ENCODE results near the gene ZEB2. TPM values are rescaled to one million over a fixed set of nuclear protein-coding genes. Genes with fewer than 3 reads are reported as not detected.
A peak's percentile ranks its signal among the peaks of the same experiment; 100 is the strongest.

ZEB2 gene
- total RNA-seq, 1 experiment from 2014 or later, result 28.2 TPM

- Mint-ChIP-seq H3K27ac (ENCODE audit: low read depth, unreplicated experiment) (peak overlapping the region; percentile 99), H3K4me3 (ENCODE audit: unreplicated experiment) (no peak overlapping the region), H3K4me1 (ENCODE audit: insufficient read depth, unreplicated experiment) (peaks cover 39% of the 10 kb centered on the region), H3K9me3 (ENCODE audit: unreplicated experiment) (no peaks in the 10 kb centered on the region), H3K27me3 (ENCODE audit: insufficient read depth, unreplicated experiment) (no peaks in the 10 kb centered on the region), H3K36me3 (ENCODE audit: insufficient read depth, unreplicated experiment) (no peaks in the 10 kb centered on the region)
- intact Hi-C loops (cut with micrococcal nuclease), result loop anchor here (1.0 to 2.0 kb wide), 2 partner anchors 33 to 36 kb away; partner anchors contain the start of gene ZEB2
- ChIA-PET POLR2A (interaction anchor here (0.6 to 3.7 kb wide), 12 partner anchors 10 to 148 kb away, joined by 3 to 23 read pairs (median 4); no protein-coding TSS in a partner anchor), CTCF (interaction anchor here (0.6 to 1.4 kb wide), 6 partner anchors 12 to 635 kb away, joined by 3 to 6 read pairs (median 3); no protein-coding TSS in a partner anchor)
- TSS peak; percentile 99 for BruUV-seq (replicated peaks)
- TF ChIP-seq CTCF (IDR thresholded peaks at IDR 0.05; ENCODE audit: unreplicated experiment), result no peak
- no peak for DNase-seq (ENCODE audit: unreplicated experiment)
These were observed 32.9 kb upstream of the ZEB2 start for GRCh38 chr2:144552821-144553220.

- ChIA-PET POLR2A (interaction anchor here (0.8 kb wide), 1 partner anchor 12 kb away, joined by 5 read pairs; no protein-coding TSS in a partner anchor), CTCF (interaction anchor here (0.6 kb wide), 1 partner anchor 74 kb away, joined by 3 read pairs; no protein-coding TSS in a partner anchor)
- H3K27ac Mint-ChIP-seq (ENCODE audit: low read depth, unreplicated experiment), result no peak overlapping the region
- no TSS peak for BruUV-seq (replicated peaks)
- H3K4me3 Mint-ChIP-seq (ENCODE audit: unreplicated experiment), result no peak overlapping the region
- H3K27me3 Mint-ChIP-seq (ENCODE audit: insufficient read depth, unreplicated experiment), result no peaks in the 10 kb centered on the region
- DNase-seq (ENCODE audit: unreplicated experiment), result no peak
- no peaks in the 10 kb centered on the region for H3K9me3 Mint-ChIP-seq (ENCODE audit: unreplicated experiment)
- intact Hi-C loops (cut with micrococcal nuclease), result no loop called here
- H3K36me3 Mint-ChIP-seq (ENCODE audit: insufficient read depth, unreplicated experiment), result no peaks in the 10 kb centered on the region
- H3K4me1 Mint-ChIP-seq (ENCODE audit: insufficient read depth, unreplicated experiment), result peaks cover 39% of the 10 kb centered on the region
- TF ChIP-seq CTCF (IDR thresholded peaks at IDR 0.05; ENCODE audit: unreplicated experiment), result no peak
These were observed 31.0 kb upstream of the ZEB2 start for GRCh38 chr2:144550911-144551310.

GRCh38 chr2:144550084-144550483 is 30.2 kb upstream of the ZEB2 start:
- H3K4me3 Mint-ChIP-seq (ENCODE audit: unreplicated experiment), result no peak overlapping the region
- intact Hi-C loops (cut with micrococcal nuclease), result no loop called here
- no peak for TF ChIP-seq CTCF (IDR thresholded peaks at IDR 0.05; ENCODE audit: unreplicated experiment)
- no peaks in the 10 kb centered on the region for H3K27me3 Mint-ChIP-seq (ENCODE audit: insufficient read depth, unreplicated experiment)
- no peaks in the 10 kb centered on the region for H3K9me3 Mint-ChIP-seq (ENCODE audit: unreplicated experiment)
- H3K4me1 Mint-ChIP-seq (ENCODE audit: insufficient read depth, unreplicated experiment), result peaks cover 30% of the 10 kb centered on the region
- ChIA-PET CTCF (no interaction called here), POLR2A (interaction anchor here (0.8 to 1.5 kb wide), 2 partner anchors 13 to 110 kb away, joined by 3 to 5 read pairs; no protein-coding TSS in a partner anchor)
- no peak for DNase-seq (ENCODE audit: unreplicated experiment)
- BruUV-seq (replicated peaks), result no TSS peak
- H3K36me3 Mint-ChIP-seq (ENCODE audit: insufficient read depth, unreplicated experiment), result no peaks in the 10 kb centered on the region
- no peak overlapping the region for H3K27ac Mint-ChIP-seq (ENCODE audit: low read depth, unreplicated experiment)

- Mint-ChIP-seq H3K4me3 (ENCODE audit: unreplicated experiment) (no peak overlapping the region), H3K27ac (ENCODE audit: low read depth, unreplicated experiment) (no peak overlapping the region), H3K27me3 (ENCODE audit: insufficient read depth, unreplicated experiment) (no peaks in the 10 kb centered on the region), H3K36me3 (ENCODE audit: insufficient read depth, unreplicated experiment) (no peaks in the 10 kb centered on the region), H3K4me1 (ENCODE audit: insufficient read depth, unreplicated experiment) (peaks cover 16% of the 10 kb centered on the region), H3K9me3 (ENCODE audit: unreplicated experiment) (no peaks in the 10 kb centered on the region)
- ChIA-PET CTCF (no interaction called here), POLR2A (interaction anchor here (1.1 to 1.5 kb wide), 2 partner anchors 9 to 112 kb away, joined by 3 read pairs; no protein-coding TSS in a partner anchor)
- TF ChIP-seq CTCF (IDR thresholded peaks at IDR 0.05; ENCODE audit: unreplicated experiment), result no peak
- no peak for DNase-seq (ENCODE audit: unreplicated experiment)
- intact Hi-C loops (cut with micrococcal nuclease), result no loop called here
- BruUV-seq (replicated peaks), result no TSS peak
These were observed 28.7 kb upstream of the ZEB2 start for GRCh38 chr2:144548532-144549191.
